Gastrocnemius medialis (tissue), 4 donors: ENCODE results near the gene FRAT1. TPM values are rescaled to one million over a fixed set of nuclear protein-coding genes. Genes with fewer than 3 reads are reported as not detected.
"Not testable (repeated sequence)": the region's sequence is repeated elsewhere in the genome, so short reads cannot be mapped to it uniquely, and the experiment has no call there.

Experiments used
- ATAC-seq, 2 donors: fragments of 150-250 bp; one replicate each; pipeline ENCODE4 v1.9.1; 2016
- DNase-seq, 2 donors: peaks; one replicate each; pipeline ENCODE4 v3.0.0-alpha.2; 2019
- H3K27ac ChIP-seq, 4 donors: fragments of 200-600 bp; sonication (generic); 1 replicate in 1 of 4; 2 replicates in 3 of 4; pipeline ENCODE4 v1.5.1; 2016 to 2018; ENCODE audit warnings: mild to moderate bottlenecking in 2 of 4, moderate library complexity in 1 of 4
- H3K27me3 ChIP-seq, 3 donors: fragments of 200-600 bp; sonication (generic) in 2 of 3; 1 replicate in 1 of 3; 2 replicates in 2 of 3; pipeline versions ENCODE4 v1.5.1 to v1.6.0; 2016 to 2019; ENCODE audit warnings: mild to moderate bottlenecking in 1 of 3, moderate library complexity in 1 of 3
- H3K36me3 ChIP-seq, 2 donors: fragments of 200-600 bp; sonication (generic) in 1 of 2; one replicate each; pipeline ENCODE4 v1.5.1; 2017 to 2018
- H3K4me1 ChIP-seq, 2 donors: fragments of 200-600 bp; sonication (generic) in 1 of 2; one replicate each; pipeline ENCODE4 v1.5.1; 2016 to 2017; ENCODE audit warnings: mild to moderate bottlenecking in 2 of 2
- H3K4me3 ChIP-seq, 4 donors: fragments of 200-600 bp; sonication (generic) in 3 of 4; 1 replicate in 1 of 4; 2 replicates in 3 of 4; pipeline ENCODE4 v1.5.1; 2016 to 2019; ENCODE audit warnings: mild to moderate bottlenecking in 2 of 4
- H3K9me3 ChIP-seq, 3 donors: fragments of 200-600 bp; sonication (generic) in 2 of 3; 1 replicate in 1 of 3; 2 replicates in 2 of 3; pipeline ENCODE4 v1.5.1; 2016 to 2019
- CTCF ChIP-seq, 5 experiments: fragments of 450-650 bp in 3 of 5; fragments of 200-600 bp in 2 of 5; sonication (generic) in 2 of 5; IDR thresholded peaks in 4 of 5; conservative IDR thresholded peaks in 1 of 5; 1 replicate in 4 of 5; 2 replicates in 1 of 5; pipeline ENCODE4 v1.5.1; 2016 to 2019; ENCODE audit warnings: antibody characterized with exemption in 5 of 5, mild to moderate bottlenecking in 3 of 5, moderate library complexity in 3 of 5
- POLR2A ChIP-seq, 2 donors: fragments of 450-650 bp; IDR thresholded peaks; one replicate each; pipeline ENCODE4 v1.6.1; 2017; ENCODE audit warnings: antibody characterized with exemption in 2 of 2, mild to moderate bottlenecking in 2 of 2, moderate library complexity in 2 of 2
- in situ Hi-C, 4 donors: fragments of 200-750 bp; cut with MboI; loops; one replicate each; pipeline versions ENCODE4 v1.15.0 to v1.8.0; 2017; ENCODE audit warnings: low sequenced_read_pairs in 4 of 4
- intact Hi-C: fragments of 100-400 bp; cut with DNase I; formaldehyde crosslinking; loops from one replicate; pipeline ENCODE4 v1.15.1; 2023; ENCODE audit warnings: low total_unique reads
- total RNA-seq, 4 donors: library from RNA; depleted of rRNA; stranded (reverse); fragments of >200 nt; gene quantifications; one replicate each; pipeline versions ENCODE4 v1.1.0 to v1.2.3, GENCODE V29; 2016

FRAT1 gene
- total RNA-seq, 4 donors from 2014 or later: 1.7 to 7.6 (median 3.2) TPM

DNA sequence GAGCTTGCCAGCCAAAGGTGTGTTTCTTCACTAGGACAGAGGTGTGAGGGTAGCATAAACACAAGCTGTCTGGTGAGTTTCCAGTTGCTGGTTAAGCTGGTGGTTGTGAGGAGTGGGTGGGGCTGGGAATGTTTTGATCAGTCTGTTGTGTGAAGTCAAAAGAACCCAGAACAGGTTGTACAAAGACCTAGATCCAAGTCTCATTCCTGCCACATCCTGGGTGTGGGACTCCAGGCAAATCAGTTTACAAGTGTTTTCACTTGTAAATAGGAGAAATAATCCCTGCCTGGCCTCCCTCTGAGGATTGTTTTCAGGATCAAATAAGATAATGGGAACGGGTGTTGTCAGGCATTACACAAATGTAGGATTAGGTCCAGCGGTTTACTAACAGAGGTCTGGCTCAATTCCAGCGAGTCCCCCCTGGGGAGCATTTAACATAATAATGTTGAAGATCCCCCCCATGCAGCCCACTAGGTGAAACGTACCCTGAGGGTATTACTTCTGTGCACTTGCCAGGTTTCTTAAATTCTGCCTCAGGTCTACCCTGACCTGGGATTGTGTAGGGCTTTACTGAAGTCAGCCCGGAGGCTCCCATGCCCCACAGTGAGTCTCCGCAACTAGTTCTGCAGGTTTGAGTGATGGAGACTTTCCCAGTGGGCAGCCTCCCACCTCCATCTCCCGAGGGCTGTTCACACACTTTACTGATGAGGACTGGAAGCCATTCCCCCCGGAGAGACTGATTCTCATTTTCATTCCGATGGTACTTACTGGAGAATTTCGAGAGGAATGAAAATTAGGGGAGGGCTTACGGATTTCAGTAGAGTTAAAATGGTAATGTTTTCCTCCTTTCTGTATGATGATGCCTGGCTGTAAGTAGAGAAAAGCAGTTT lies 18.1 kb downstream of the FRAT1 start:
- Histone ChIP-seq H3K27me3 (no peaks in the 10 kb centered on the region), H3K27ac (peak overlapping the region; percentile 47 to 96 (median 75)), H3K4me3 (peak overlapping the region in 2 of 4 donors; percentile 6 to 11), H3K36me3 (no peaks in the 10 kb centered on the region), H3K9me3 (no peaks in the 10 kb centered on the region), H3K4me1 (peaks cover 24 to 29% of the 10 kb centered on the region in 2 donors)
- DNase-seq (peak in 1 of 2 donors; percentile 17), ATAC-seq (no peak)
- intact Hi-C loops (loop anchor here (10.0 kb wide), 1 partner anchor 502 kb away; the partner anchor contains the start of gene LCOR), in situ Hi-C loops (loop anchor here in 1 of 4 donors (10.0 kb wide), 1 partner anchor 52 kb away; no protein-coding TSS in a partner anchor)
- no peak for TF ChIP-seq CTCF (IDR thresholded peaks at IDR 0.05 in 4 of 5, conservative IDR thresholded peaks at IDR 0.05 in 1 of 5)
- TF ChIP-seq POLR2A (IDR thresholded peaks at IDR 0.05): no peak

DNA sequence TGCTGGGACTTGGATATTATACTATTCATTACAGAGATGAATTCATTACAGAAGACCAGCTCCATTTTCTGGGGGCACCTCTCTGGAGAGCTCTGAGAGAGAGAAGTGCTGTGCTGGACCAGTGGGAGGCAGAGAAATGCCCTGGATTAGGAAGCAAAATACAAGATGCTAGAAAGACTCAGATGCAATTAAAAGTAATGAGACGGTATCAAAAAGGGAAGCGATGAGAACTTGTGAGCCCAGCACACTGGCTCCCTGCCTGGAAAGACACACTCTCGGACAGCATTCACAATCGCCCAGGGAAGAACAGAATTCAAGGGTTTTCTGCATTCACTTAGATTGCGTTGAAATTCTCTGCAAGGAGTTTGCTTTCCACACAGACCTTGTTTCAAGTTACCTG lies 19.0 kb downstream of the FRAT1 start:
- ATAC-seq: no peak

DNA sequence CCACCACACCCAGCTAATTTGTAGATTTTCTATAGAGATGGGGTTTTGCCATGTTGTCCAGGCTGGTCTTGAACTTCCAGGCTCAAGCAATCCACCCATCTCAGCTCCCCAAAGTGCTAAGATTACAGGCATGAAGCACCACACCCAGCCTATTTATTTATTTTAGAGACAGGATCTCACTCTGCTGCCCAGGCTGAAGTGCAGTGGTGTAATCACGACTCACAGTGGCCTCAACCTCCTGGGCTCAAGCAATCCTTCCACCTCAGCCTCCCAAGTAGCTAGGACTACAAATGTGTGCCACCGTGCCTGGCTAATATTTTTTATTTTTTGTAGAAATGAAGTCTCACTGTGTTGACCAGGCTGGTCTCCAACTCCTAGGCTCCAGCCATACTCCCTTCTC lies 22.3 kb downstream of the FRAT1 start:
- no peak for ATAC-seq
- intact Hi-C loops: no loop called here

More for the DNA sequence above, 19.0 kb downstream of the FRAT1 start:
- no peak for DNase-seq
- intact Hi-C loops (loop anchor here (10.0 kb wide), 1 partner anchor 503 kb away; the partner anchor contains the start of gene LCOR), in situ Hi-C loops (loop anchor here in 1 of 4 donors (10.0 kb wide), 1 partner anchor 53 kb away; no protein-coding TSS in a partner anchor)
- Histone ChIP-seq H3K4me3 (no peak overlapping the region), H3K36me3 (no peaks in the 10 kb centered on the region), H3K27me3 (no peaks in the 10 kb centered on the region), H3K9me3 (no peaks in the 10 kb centered on the region), H3K4me1 (peaks cover 18 to 21% of the 10 kb centered on the region in 2 donors), H3K27ac (peak overlapping the region; percentile 47 to 96 (median 75))
- TF ChIP-seq POLR2A (IDR thresholded peaks at IDR 0.05) (no peak), CTCF (IDR thresholded peaks at IDR 0.05 in 4 of 5, conservative IDR thresholded peaks at IDR 0.05 in 1 of 5) (no peak)

GRCh38 chr10:97343664-97344063 lies 24.6 kb downstream of the FRAT1 start:
- H3K27ac ChIP-seq, intact Hi-C loops, in situ Hi-C loops, H3K4me3 ChIP-seq, DNase-seq, H3K36me3 ChIP-seq, H3K4me1 ChIP-seq, ATAC-seq, H3K9me3 ChIP-seq, H3K27me3 ChIP-seq: not testable (repeated sequence)

More for the DNA sequence above, 22.3 kb downstream of the FRAT1 start:
- no peak overlapping the region for H3K27ac ChIP-seq
- no peaks in the 10 kb centered on the region for H3K27me3 ChIP-seq
- in situ Hi-C loops: no loop called here
- H3K4me3 ChIP-seq: no peak overlapping the region
- no peaks in the 10 kb centered on the region for H3K9me3 ChIP-seq
- H3K36me3 ChIP-seq: no peaks in the 10 kb centered on the region
- peaks cover 4 to 11% of the 10 kb centered on the region in 2 donors for H3K4me1 ChIP-seq
- TF ChIP-seq CTCF (IDR thresholded peaks at IDR 0.05 in 4 of 5, conservative IDR thresholded peaks at IDR 0.05 in 1 of 5) (no peak), POLR2A (IDR thresholded peaks at IDR 0.05) (no peak)
- DNase-seq: no peak

DNA sequence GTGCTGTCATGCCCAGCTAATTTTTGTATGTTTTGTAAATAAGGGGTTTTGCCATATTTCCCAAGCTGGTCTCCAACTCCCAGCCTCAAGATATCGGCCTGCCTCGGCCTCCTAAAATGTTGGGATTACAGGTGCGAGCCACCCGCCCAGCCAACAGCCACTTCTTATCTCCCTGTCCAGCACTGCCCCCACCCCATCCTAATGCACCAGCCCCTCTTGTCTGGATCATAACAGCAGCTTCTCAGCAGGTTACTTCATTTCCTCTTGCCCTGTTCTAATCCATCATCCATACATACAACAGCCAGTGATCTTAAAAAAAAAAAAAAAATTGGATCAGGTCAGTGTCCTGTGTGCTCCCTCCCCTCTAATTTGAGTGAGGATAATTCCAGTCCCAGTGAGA lies 28.2 kb downstream of the FRAT1 start:
- Histone ChIP-seq H3K27ac (no peak overlapping the region), H3K36me3 (peaks cover 0 to 4% of the 10 kb centered on the region in 2 donors), H3K4me1 (no peaks in the 10 kb centered on the region), H3K27me3 (no peaks in the 10 kb centered on the region), H3K9me3 (no peaks in the 10 kb centered on the region), H3K4me3 (no peak overlapping the region)
- in situ Hi-C loops: no loop called here
- intact Hi-C loops: no loop called here
- TF ChIP-seq POLR2A (IDR thresholded peaks at IDR 0.05): no peak
- no peak for TF ChIP-seq CTCF (IDR thresholded peaks at IDR 0.05 in 4 of 5, conservative IDR thresholded peaks at IDR 0.05 in 1 of 5)
- ATAC-seq (no peak), DNase-seq (no peak)
